Measurements from ENCODE around the gene FKBP14.
"Not testable (repeated sequence)": the region's sequence is repeated elsewhere in the genome, so short reads cannot be mapped to it uniquely, and the experiment has no call there.

FKBP14 gene

DNA sequence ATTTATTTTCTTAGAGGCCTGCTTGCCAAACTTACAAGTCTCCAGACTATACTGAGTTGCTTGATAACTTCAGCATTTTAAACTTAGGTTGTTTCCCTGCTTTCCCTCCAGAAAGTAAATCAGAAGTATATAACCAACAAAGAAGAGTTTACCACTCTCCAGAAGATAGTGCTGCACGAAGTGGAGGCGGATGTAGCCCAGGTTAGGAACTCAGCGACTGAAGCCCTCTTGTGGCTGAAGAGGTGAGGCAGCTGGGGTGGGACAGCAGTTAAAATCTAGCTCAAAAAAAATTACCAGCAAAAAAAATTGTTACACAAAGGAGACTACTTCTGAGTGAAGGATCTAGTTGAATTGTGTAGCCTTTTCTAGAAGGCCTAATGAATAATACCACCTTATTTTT is 35.3 kb upstream of the FKBP14 start:
- not testable (repeated sequence) for H3K36me3 ChIP-seq (ENCODE audit: control insufficient read depth, insufficient read depth, low read length); DNase-seq

DNA sequence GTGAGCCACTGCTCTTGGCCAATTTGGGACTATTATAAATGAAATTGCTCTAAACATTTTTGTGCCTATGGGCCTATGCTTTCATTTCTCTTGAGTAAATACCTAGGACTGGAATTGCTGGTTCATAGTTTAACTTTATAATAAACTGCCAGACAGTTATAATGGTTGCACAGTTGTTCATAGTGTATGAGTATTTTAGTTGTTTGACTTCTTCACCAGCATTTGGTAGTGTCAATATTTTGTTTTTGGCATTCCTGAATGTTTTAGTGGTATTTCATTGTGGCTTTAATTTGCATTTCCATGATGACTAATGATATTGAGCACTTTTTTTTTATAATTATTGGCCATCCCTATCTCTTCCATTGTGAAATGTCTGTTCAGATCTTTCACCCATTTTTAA is 31.2 kb upstream of the FKBP14 start:
- no peaks in the 10 kb centered on the region for H3K4me1 ChIP-seq (ENCODE audit: control insufficient read depth, insufficient read depth, low read length, poor library complexity, severe bottlenecking)
- H3K9me3 ChIP-seq (ENCODE audit: control insufficient read depth, low read length): no peaks in the 10 kb centered on the region
- no peak overlapping the region for H3K4me3 ChIP-seq (ENCODE audit: insufficient read depth, low read depth, low read length, poor library complexity, severe bottlenecking)
- no peak overlapping the region for H3K27ac ChIP-seq (ENCODE audit: insufficient read depth, low read length, poor library complexity, severe bottlenecking)
- peaks cover 4% of the 10 kb centered on the region for H3K36me3 ChIP-seq (ENCODE audit: control insufficient read depth, insufficient read depth, low read length)
- no peak for DNase-seq
- no peaks in the 10 kb centered on the region for H3K27me3 ChIP-seq (replicated peaks; ENCODE audit: control insufficient read depth, insufficient read depth, low read length, poor library complexity, severe bottlenecking)

More for the DNA sequence above, 35.3 kb upstream of the FKBP14 start:
- H3K4me3 ChIP-seq (ENCODE audit: insufficient read depth, low read depth, low read length, poor library complexity, severe bottlenecking); H3K9me3 ChIP-seq (ENCODE audit: control insufficient read depth, low read length); H3K4me1 ChIP-seq (ENCODE audit: control insufficient read depth, insufficient read depth, low read length, poor library complexity, severe bottlenecking); H3K27ac ChIP-seq (ENCODE audit: insufficient read depth, low read length, poor library complexity, severe bottlenecking); H3K27me3 ChIP-seq (replicated peaks; ENCODE audit: control insufficient read depth, insufficient read depth, low read length, poor library complexity, severe bottlenecking): not testable (repeated sequence)

DNA sequence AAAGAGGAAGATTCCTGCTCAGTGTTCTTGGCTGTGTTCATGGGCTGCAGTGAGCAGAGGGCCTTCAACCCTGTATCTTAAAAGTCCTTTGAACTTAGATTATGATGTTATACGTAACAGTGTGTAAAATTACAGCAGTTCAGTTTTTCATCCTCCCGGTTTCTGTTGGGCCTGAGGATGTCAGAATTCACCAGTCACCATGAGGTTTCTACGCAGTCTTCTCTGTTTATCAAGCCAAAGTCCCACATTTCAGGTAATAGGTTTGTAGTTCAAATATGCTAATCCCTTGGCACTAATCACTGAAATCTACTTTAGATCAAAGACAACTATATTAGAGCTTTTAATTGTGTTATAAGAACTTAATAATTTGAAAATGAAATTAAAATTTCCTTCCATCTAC is 26.6 kb upstream of the FKBP14 start:
- peaks cover 4% of the 10 kb centered on the region for H3K36me3 ChIP-seq (ENCODE audit: control insufficient read depth, insufficient read depth, low read length)
- no peaks in the 10 kb centered on the region for H3K4me1 ChIP-seq (ENCODE audit: control insufficient read depth, insufficient read depth, low read length, poor library complexity, severe bottlenecking)
- H3K4me3 ChIP-seq (ENCODE audit: insufficient read depth, low read depth, low read length, poor library complexity, severe bottlenecking): no peak overlapping the region
- no peak for DNase-seq
- no peaks in the 10 kb centered on the region for H3K27me3 ChIP-seq (replicated peaks; ENCODE audit: control insufficient read depth, insufficient read depth, low read length, poor library complexity, severe bottlenecking)
- H3K9me3 ChIP-seq (ENCODE audit: control insufficient read depth, low read length): no peaks in the 10 kb centered on the region
- no peak overlapping the region for H3K27ac ChIP-seq (ENCODE audit: insufficient read depth, low read length, poor library complexity, severe bottlenecking)

DNA sequence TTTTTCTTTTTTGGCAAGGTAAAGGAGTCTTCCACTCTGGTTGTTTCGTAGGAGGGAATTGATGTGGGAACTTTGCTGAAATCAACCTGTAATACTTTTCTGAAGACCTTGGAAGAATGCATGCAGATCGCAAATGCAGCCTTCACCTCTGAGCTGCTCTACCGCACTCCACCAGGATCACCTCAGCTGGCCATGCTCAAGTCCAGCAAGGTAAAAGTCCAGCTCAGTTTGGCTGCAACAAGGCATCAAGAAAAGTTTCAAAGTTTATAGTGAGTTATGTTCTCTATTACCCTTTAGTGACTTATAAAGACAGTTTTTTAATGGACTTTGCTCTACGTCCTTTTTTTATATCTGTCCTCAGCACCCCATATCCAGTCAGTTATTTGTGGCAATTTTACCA is 22.7 kb upstream of the FKBP14 start:
- Histone ChIP-seq H3K4me1 (ENCODE audit: control insufficient read depth, insufficient read depth, low read length, poor library complexity, severe bottlenecking) (no peaks in the 10 kb centered on the region), H3K27ac (ENCODE audit: insufficient read depth, low read length, poor library complexity, severe bottlenecking) (no peak overlapping the region), H3K36me3 (ENCODE audit: control insufficient read depth, insufficient read depth, low read length) (peaks cover 16% of the 10 kb centered on the region), H3K4me3 (ENCODE audit: insufficient read depth, low read depth, low read length, poor library complexity, severe bottlenecking) (no peak overlapping the region), H3K9me3 (ENCODE audit: control insufficient read depth, low read length) (no peaks in the 10 kb centered on the region), H3K27me3 (replicated peaks; ENCODE audit: control insufficient read depth, insufficient read depth, low read length, poor library complexity, severe bottlenecking) (no peaks in the 10 kb centered on the region)
- no peak for DNase-seq

DNA sequence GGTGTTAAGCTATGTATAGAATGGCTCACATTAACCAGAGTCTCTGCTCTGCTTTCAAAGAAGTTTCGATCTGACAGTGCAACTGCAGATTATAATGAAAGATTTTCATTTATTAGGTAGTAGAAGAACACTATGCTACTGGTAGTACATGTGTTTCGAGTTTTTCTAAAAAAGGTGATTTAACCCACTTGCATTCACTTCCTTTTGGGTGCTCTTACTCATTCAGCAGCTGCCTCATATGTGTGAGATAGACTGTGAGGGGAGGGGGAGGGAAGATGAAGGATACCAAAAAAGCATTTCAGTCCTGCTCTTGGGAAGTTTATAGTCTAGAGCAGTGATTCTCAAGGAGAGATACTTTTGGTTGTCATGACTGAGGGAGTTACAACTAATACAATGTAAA is 22.1 kb upstream of the FKBP14 start:
- DNase-seq: no peak
- Histone ChIP-seq H3K4me3 (ENCODE audit: insufficient read depth, low read depth, low read length, poor library complexity, severe bottlenecking) (no peak overlapping the region), H3K9me3 (ENCODE audit: control insufficient read depth, low read length) (no peaks in the 10 kb centered on the region), H3K4me1 (ENCODE audit: control insufficient read depth, insufficient read depth, low read length, poor library complexity, severe bottlenecking) (no peaks in the 10 kb centered on the region), H3K27me3 (replicated peaks; ENCODE audit: control insufficient read depth, insufficient read depth, low read length, poor library complexity, severe bottlenecking) (no peaks in the 10 kb centered on the region), H3K36me3 (ENCODE audit: control insufficient read depth, insufficient read depth, low read length) (peaks cover 16% of the 10 kb centered on the region), H3K27ac (ENCODE audit: insufficient read depth, low read length, poor library complexity, severe bottlenecking) (no peak overlapping the region)

DNA sequence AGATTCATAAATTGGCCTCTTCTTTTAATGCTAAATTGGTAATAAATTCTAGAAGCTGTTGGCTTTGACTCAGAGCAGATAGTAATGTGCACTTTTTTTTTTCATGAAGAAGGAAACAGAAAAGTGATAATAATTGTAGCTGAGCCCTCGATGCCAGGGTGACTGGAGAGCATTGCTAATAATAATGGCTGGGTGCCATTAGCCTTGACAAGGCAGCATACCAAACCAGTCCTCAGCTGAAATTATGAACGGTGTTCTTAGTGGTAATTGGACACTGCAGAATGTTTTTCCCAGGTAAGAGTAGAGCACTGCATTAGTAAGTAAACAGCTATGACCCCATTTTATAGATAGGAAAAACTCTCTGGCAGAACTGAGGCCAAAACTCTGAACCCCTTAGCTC is 20.6 kb upstream of the FKBP14 start:
- no peaks in the 10 kb centered on the region for H3K4me1 ChIP-seq (ENCODE audit: control insufficient read depth, insufficient read depth, low read length, poor library complexity, severe bottlenecking)
- peaks cover 16% of the 10 kb centered on the region for H3K36me3 ChIP-seq (ENCODE audit: control insufficient read depth, insufficient read depth, low read length)
- DNase-seq: no peak
- no peaks in the 10 kb centered on the region for H3K27me3 ChIP-seq (replicated peaks; ENCODE audit: control insufficient read depth, insufficient read depth, low read length, poor library complexity, severe bottlenecking)
- H3K27ac ChIP-seq (ENCODE audit: insufficient read depth, low read length, poor library complexity, severe bottlenecking): no peak overlapping the region
- no peaks in the 10 kb centered on the region for H3K9me3 ChIP-seq (ENCODE audit: control insufficient read depth, low read length)
- H3K4me3 ChIP-seq (ENCODE audit: insufficient read depth, low read depth, low read length, poor library complexity, severe bottlenecking): no peak overlapping the region

DNA sequence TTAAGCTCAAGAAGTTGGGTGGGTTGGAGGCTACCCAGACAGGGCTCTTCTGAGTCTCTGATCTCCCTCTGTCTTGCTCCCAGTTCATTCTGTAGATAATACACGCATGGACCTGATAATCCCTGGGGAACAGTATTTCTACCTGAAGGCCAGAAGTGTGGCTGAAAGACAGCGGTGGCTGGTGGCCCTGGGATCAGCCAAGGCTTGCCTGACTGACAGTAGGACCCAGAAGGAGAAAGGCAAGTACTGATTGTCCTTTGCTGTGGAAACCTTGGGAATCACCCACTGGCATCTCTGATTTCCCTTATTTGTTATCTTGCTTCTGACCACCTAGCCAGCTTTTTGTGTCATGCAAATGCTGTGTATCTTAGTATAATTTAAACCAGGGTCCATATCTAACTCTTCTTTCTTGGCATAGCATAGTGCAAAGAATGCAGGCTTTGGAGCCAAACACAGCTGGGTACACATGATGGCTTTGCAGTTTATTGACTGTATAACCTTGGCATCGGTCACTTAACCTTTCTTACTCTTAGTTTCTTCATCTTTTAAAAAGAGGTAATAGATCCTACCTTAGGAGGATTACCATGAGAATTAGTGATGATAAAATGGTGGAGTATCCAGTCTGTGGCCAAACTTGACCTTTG is 19.7 kb upstream of the FKBP14 start:
- Histone ChIP-seq H3K9me3 (ENCODE audit: control insufficient read depth, low read length) (no peaks in the 10 kb centered on the region), H3K27me3 (replicated peaks; ENCODE audit: control insufficient read depth, insufficient read depth, low read length, poor library complexity, severe bottlenecking) (no peaks in the 10 kb centered on the region), H3K36me3 (ENCODE audit: control insufficient read depth, insufficient read depth, low read length) (peaks cover 16% of the 10 kb centered on the region), H3K27ac (ENCODE audit: insufficient read depth, low read length, poor library complexity, severe bottlenecking) (no peak overlapping the region), H3K4me1 (ENCODE audit: control insufficient read depth, insufficient read depth, low read length, poor library complexity, severe bottlenecking) (no peaks in the 10 kb centered on the region), H3K4me3 (ENCODE audit: insufficient read depth, low read depth, low read length, poor library complexity, severe bottlenecking) (no peak overlapping the region)
- DNase-seq: no peak

DNA sequence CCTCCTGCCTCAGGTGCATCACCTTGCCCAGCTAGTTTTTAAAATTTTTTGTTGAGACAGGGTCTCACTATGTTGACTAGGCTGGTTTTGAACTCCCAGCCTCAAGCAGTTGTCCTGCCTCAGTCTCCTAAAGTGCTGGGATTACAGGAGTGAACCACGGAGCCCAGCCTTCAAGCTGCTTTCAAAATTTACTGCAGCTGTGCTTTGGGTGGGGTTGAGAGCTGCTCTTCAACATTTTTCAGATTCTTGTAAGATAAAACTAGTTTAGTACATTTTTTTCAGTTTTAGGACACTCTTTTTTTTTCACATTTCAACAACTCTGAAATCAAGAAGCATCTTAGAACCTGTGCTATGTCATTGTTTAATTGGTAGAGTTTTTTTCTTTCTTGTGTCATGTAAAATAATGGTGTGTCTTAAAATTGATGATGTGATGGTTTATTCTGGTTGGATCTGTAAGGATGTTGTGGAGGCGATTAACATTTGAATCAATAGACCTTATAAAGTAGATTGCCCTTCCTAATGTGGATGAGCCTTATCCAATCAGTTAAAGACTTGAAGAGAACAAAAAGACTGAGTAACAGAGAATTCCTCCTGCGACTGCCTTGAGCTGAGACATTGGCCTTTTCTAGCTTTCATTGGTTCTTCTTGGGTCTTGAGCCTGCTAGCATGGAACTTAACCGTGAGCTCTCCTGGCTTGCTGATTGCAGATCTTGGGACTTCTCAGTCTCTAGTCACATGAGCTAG is 15.2 kb upstream of the FKBP14 start:
- no peaks in the 10 kb centered on the region for H3K9me3 ChIP-seq (ENCODE audit: control insufficient read depth, low read length)
- H3K4me3 ChIP-seq (ENCODE audit: insufficient read depth, low read depth, low read length, poor library complexity, severe bottlenecking): no peak overlapping the region
- H3K27me3 ChIP-seq (replicated peaks; ENCODE audit: control insufficient read depth, insufficient read depth, low read length, poor library complexity, severe bottlenecking): no peaks in the 10 kb centered on the region
- H3K36me3 ChIP-seq (ENCODE audit: control insufficient read depth, insufficient read depth, low read length): peaks cover 15% of the 10 kb centered on the region
- H3K4me1 ChIP-seq (ENCODE audit: control insufficient read depth, insufficient read depth, low read length, poor library complexity, severe bottlenecking): no peaks in the 10 kb centered on the region
- H3K27ac ChIP-seq (ENCODE audit: insufficient read depth, low read length, poor library complexity, severe bottlenecking): no peak overlapping the region
- DNase-seq: no peak

DNA sequence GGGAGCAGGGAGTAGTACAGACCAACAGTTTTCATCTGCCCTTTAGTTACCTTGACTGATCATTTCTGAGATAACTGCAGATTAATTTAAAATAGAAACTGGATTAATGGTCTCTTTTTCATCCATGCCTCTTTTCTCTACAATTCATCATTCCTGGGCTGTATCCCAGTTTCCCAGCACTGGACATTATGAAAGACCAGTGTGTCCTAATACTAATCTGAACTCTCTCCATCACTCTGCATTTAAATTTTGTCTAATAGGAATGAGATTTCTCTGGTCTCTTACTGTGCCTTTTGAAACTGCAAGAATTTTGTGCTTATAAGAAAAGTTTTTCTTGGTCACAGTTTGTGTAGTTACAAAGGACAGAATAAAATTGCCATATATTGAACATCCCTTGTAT is 14.4 kb upstream of the FKBP14 start:
- no peaks in the 10 kb centered on the region for H3K27me3 ChIP-seq (replicated peaks; ENCODE audit: control insufficient read depth, insufficient read depth, low read length, poor library complexity, severe bottlenecking)
- H3K27ac ChIP-seq (ENCODE audit: insufficient read depth, low read length, poor library complexity, severe bottlenecking): no peak overlapping the region
- no peak for DNase-seq
- peaks cover 8% of the 10 kb centered on the region for H3K36me3 ChIP-seq (ENCODE audit: control insufficient read depth, insufficient read depth, low read length)
- H3K4me3 ChIP-seq (ENCODE audit: insufficient read depth, low read depth, low read length, poor library complexity, severe bottlenecking): no peak overlapping the region
- no peaks in the 10 kb centered on the region for H3K9me3 ChIP-seq (ENCODE audit: control insufficient read depth, low read length)
- H3K4me1 ChIP-seq (ENCODE audit: control insufficient read depth, insufficient read depth, low read length, poor library complexity, severe bottlenecking): no peaks in the 10 kb centered on the region

DNA sequence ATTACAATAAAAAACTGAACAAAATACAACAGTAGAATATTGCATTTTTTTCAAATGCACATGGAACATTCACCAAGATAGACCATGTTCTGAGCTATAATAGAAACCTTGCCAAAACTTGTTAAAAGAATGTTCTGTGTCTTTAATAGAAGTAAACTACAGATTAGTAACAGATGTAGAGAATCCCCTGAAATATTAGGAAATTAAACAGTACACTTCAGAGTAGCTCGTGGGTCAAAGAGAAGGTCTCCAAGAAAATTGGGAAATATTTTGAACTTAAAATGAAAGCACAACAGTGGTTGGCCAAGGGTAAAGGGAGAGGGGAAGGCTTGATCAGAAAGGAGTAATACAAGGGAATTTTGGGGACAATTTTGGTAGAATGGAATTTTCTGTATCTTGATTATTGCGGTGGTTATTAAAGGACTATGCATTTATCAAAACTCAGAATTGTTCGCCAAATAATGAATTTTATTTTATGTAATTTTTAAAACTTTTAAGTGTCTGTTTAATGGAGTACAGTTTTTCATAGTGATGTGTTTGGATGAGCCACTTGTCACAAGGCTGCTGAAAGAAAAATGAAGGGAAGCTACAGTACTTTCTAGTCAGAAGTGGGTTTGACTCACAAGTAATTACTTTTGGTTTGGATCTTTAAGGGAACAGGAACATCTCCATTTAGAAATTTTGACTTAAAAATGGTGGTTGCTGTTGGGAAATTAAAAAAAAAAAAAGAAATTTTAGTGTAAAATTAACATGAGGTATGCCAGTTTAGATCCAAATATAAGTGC is 11.9 kb upstream of the FKBP14 start:
- H3K9me3 ChIP-seq (ENCODE audit: control insufficient read depth, low read length): no peaks in the 10 kb centered on the region
- no peaks in the 10 kb centered on the region for H3K27me3 ChIP-seq (replicated peaks; ENCODE audit: control insufficient read depth, insufficient read depth, low read length, poor library complexity, severe bottlenecking)
- no peak for DNase-seq
- no peak overlapping the region for H3K27ac ChIP-seq (ENCODE audit: insufficient read depth, low read length, poor library complexity, severe bottlenecking)
- no peaks in the 10 kb centered on the region for H3K36me3 ChIP-seq (ENCODE audit: control insufficient read depth, insufficient read depth, low read length)
- H3K4me1 ChIP-seq (ENCODE audit: control insufficient read depth, insufficient read depth, low read length, poor library complexity, severe bottlenecking): no peaks in the 10 kb centered on the region
- H3K4me3 ChIP-seq (ENCODE audit: insufficient read depth, low read depth, low read length, poor library complexity, severe bottlenecking): no peak overlapping the region

Measured in effector memory CD4-positive, alpha-beta T cell (primary cell).